ENCODE data around the gene CD3D.

DNA sequence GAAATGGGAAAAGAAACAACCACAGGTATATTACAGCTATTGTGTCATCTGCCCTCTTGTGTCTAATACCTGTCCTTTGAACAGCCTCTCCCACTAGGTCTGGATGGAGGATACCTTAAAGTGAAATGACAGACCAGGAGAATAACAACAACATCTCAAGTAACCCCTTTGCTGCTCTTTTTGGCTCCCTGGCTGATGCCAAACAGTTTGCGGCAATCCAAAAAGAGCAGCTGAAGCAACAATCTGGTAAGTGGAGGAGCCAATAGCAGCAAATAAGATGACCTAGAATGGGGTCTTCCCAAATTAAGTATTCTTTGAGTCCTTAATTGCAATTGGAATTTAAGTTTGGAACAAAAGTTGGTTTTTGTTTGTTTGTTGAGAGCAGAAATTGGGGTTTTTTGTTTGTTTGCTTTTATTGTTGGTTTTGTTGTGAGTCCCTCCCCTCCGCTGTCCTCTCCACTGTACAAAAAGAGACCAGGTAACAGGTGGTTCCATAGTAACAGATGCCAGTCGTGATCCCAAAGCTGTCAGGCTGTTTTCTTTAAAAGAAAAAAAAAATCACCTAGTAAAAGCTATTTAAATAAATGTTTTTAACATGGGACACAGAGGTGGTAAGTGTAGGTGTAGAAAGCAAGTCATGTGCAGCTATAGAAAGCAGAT, 22.6 kb upstream of the CD3D start:
- TF ChIP-seq, protein P1, sequence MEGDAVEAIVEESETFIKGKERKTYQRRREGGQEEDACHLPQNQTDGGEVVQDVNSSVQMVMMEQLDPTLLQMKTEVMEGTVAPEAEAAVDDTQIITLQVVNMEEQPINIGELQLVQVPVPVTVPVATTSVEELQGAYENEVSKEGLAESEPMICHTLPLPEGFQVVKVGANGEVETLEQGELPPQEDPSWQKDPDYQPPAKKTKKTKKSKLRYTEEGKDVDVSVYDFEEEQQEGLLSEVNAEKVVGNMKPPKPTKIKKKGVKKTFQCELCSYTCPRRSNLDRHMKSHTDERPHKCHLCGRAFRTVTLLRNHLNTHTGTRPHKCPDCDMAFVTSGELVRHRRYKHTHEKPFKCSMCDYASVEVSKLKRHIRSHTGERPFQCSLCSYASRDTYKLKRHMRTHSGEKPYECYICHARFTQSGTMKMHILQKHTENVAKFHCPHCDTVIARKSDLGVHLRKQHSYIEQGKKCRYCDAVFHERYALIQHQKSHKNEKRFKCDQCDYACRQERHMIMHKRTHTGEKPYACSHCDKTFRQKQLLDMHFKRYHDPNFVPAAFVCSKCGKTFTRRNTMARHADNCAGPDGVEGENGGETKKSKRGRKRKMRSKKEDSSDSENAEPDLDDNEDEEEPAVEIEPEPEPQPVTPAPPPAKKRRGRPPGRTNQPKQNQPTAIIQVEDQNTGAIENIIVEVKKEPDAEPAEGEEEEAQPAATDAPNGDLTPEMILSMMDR (IDR thresholded peaks at IDR 0.05; ENCODE audit: borderline replicate concordance, extremely low read depth, low read length, poor library complexity, severe bottlenecking) = no peak
- no peak for TF ChIP-seq EZH2 (IDR thresholded peaks at IDR 0.05; ENCODE audit: borderline replicate concordance, low read depth, low read length, severe bottlenecking)
